Measurements from ENCODE around the gene GOLGA3. TPM values are rescaled to one million over a fixed set of nuclear protein-coding genes. Genes with fewer than 3 reads are reported as not detected.

Gene GOLGA3
- total RNA-seq, 4 donors from 2014 or later: 69.8 to 117 (median 97.7) TPM

DNA sequence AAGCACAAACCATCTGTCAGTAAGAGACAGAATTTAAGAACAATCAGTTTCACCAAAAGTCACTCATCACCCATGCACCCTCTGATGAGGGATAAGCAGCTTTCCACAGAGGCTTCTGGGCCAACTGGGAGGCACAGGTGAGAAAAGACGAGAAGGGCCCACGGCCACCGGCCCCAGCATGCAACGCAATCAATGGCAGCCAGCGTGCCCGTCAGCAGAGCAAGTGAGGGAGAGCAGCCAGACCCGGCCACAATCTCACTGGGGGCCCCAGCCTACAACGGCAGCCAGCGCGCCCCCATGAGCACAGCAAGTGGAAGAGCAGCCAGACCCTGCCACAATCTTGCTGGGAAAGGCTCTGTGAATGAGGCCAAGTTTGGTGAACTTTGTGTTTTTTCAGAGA, 80.3 kb downstream of the GOLGA3 start:
- Histone ChIP-seq H3K9me3 (no peaks in the 10 kb centered on the region), H3K36me3 (peaks cover 13 to 99% (median 46%) of the 10 kb centered on the region in 3 donors), H3K4me3 (no peak overlapping the region), H3K4me1 (no peaks in the 10 kb centered on the region), H3K27me3 (no peaks in the 10 kb centered on the region), H3K27ac (no peak overlapping the region)
- no peak for TF ChIP-seq CTCF (IDR thresholded peaks at IDR 0.05)
- TF ChIP-seq EP300 (IDR thresholded peaks at IDR 0.05): no peak
- TF ChIP-seq POLR2A (IDR thresholded peaks at IDR 0.05): no peak
- no peak for DNase-seq (ENCODE audit: low spot score in 2 of 2)
- WGBS, 2 donors: 83 to 96% methylated on average over 9 to 10 of the region's 10 CpGs

DNA sequence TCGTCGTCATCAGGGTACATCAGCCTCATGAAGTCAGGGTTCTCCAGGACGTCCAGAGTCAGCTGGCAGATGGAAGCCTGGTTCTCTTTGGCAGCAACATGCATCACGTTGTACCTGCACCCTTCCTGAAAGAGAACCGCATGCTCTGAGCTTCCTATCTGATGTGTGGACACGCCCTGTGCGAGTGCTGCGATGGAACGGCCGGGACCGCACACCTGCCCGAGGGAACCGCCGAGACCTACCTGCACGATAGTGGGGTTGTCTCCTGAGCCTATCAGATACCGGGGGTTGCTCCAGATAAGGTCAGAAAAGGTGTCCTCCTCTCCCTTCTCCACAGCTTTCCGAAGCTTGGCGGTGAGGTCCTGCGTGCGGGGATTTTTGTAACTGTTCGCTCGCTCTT, 80.8 kb downstream of the GOLGA3 start:
- H3K4me3 ChIP-seq: no peak overlapping the region
- no peaks in the 10 kb centered on the region for H3K27me3 ChIP-seq
- no peaks in the 10 kb centered on the region for H3K4me1 ChIP-seq
- H3K27ac ChIP-seq: no peak overlapping the region
- TF ChIP-seq EP300 (IDR thresholded peaks at IDR 0.05): no peak
- no peaks in the 10 kb centered on the region for H3K9me3 ChIP-seq
- WGBS, 2 donors: 94 to 96% methylated on average over 22 of the region's 22 CpGs
- DNase-seq (ENCODE audit: low spot score in 2 of 2): no peak
- peaks cover 13 to 99% (median 41%) of the 10 kb centered on the region in 3 donors for H3K36me3 ChIP-seq

DNA sequence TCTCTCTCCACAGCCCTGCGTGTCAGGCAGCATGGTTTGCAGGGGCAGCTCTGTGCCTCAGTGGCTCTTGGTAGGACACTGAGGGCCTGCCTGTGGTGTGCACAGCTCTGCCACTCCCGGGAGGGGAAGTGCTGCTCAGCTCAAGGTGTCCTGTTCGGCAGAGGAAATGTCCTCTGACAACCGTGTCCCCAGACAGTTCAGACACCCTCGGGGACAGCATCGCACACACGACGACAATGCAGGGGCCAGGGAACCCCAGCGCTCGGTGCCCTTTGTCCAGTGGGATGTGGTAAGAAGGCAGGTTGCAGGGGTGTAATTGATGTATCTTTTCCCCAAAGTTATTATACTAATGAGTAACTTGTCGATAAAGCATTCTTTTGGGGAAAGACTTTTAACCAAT, 81.3 kb downstream of the GOLGA3 start:
- DNase-seq (ENCODE audit: low spot score in 2 of 2): no peak
- Histone ChIP-seq H3K9me3 (no peaks in the 10 kb centered on the region), H3K27ac (no peak overlapping the region), H3K4me1 (no peaks in the 10 kb centered on the region), H3K36me3 (peaks cover 13 to 99% (median 38%) of the 10 kb centered on the region in 3 donors), H3K4me3 (no peak overlapping the region), H3K27me3 (no peaks in the 10 kb centered on the region)
- TF ChIP-seq CTCF (IDR thresholded peaks at IDR 0.05) (no peak), POLR2A (IDR thresholded peaks at IDR 0.05) (no peak), EP300 (IDR thresholded peaks at IDR 0.05) (no peak)
- 95% methylated on average over 11 of the region's 11 CpGs for WGBS, 2 donors

DNA sequence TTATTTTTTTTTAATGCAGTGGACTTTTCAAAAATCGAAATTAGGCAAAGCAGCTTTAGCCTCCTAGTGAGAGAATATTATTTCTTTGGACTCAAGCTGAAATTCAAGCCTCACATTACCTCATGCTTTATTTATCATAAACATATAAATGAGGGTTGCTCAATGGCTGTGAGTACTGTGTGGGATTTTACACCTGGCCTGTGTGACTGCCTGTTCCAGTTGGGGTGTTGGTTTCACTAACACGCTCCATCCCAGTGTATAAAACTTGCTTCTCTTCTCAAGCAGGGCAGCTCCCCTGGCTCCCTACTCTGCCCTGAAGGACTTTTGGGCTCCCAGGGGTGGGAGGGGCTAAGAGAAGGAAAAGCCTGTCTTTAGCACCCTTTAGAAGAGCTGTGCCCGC, 82.1 kb downstream of the GOLGA3 start:
- no peak for DNase-seq (ENCODE audit: low spot score in 2 of 2)
- Histone ChIP-seq H3K27me3 (no peaks in the 10 kb centered on the region), H3K4me1 (no peaks in the 10 kb centered on the region), H3K9me3 (no peaks in the 10 kb centered on the region), H3K27ac (no peak overlapping the region), H3K4me3 (no peak overlapping the region), H3K36me3 (peaks cover 13 to 99% (median 41%) of the 10 kb centered on the region in 3 donors)
- TF ChIP-seq EP300 (IDR thresholded peaks at IDR 0.05): no peak
- no peak for TF ChIP-seq CTCF (IDR thresholded peaks at IDR 0.05)
- no peak for TF ChIP-seq POLR2A (IDR thresholded peaks at IDR 0.05)
- 90 to 95% methylated on average over 3 of the region's 3 CpGs for WGBS, 2 donors

DNA sequence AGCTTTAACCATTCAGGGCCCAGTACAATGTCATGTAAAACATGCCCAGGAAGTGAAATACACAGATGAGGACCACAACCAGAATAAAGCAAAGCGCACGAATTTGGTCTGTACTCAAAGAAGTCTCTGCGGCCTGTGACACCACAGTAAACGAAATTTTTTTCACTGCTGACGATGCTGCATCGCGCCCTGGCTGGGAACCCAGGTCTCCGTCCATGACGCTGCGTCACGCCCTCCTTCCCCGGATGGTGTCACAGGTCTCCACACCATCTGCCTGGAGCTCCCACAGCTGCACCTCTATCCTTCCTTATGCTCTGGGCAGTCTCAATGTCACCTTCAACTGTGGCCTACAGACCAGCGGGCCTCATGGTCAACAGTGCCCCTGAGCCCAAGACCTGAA, 84.8 kb downstream of the GOLGA3 start:
- H3K4me3 ChIP-seq: no peak overlapping the region
- H3K9me3 ChIP-seq: no peaks in the 10 kb centered on the region
- no peak for DNase-seq (ENCODE audit: low spot score in 2 of 2)
- no peaks in the 10 kb centered on the region for H3K27me3 ChIP-seq
- TF ChIP-seq POLR2A (IDR thresholded peaks at IDR 0.05): no peak
- no peak for TF ChIP-seq EP300 (IDR thresholded peaks at IDR 0.05)
- TF ChIP-seq CTCF (IDR thresholded peaks at IDR 0.05): no peak
- no peaks in the 10 kb centered on the region for H3K4me1 ChIP-seq
- peaks cover 16 to 100% (median 51%) of the 10 kb centered on the region in 3 donors for H3K36me3 ChIP-seq
- H3K27ac ChIP-seq: no peak overlapping the region
- 94 to 96% methylated on average over 13 of the region's 13 CpGs for WGBS, 2 donors

DNA sequence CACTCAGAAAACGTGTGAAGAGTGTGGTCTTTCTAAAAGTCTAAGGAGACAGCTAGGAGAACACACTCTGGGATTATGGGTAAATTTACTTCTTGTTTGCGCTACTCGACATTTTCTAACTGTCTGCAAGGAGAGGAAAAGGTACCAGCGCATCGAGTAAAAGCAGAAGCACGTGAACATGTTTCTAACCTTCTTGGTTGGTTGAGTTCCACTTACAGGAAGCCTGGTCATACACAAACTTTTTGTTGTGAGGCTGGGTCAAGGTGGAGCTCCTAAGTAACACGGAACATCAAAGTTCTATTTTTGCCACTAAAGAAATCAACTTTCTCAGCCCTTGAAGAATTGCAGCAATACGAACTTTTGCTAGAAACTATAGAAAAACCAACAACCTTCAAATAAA, 87.0 kb downstream of the GOLGA3 start:
- no peaks in the 10 kb centered on the region for H3K9me3 ChIP-seq
- H3K36me3 ChIP-seq: peaks cover 9 to 100% (median 46%) of the 10 kb centered on the region in 3 donors
- TF ChIP-seq POLR2A (IDR thresholded peaks at IDR 0.05): no peak
- TF ChIP-seq EP300 (IDR thresholded peaks at IDR 0.05): no peak
- TF ChIP-seq CTCF (IDR thresholded peaks at IDR 0.05): no peak
- H3K27ac ChIP-seq: no peak overlapping the region
- no peaks in the 10 kb centered on the region for H3K27me3 ChIP-seq
- no peak overlapping the region for H3K4me3 ChIP-seq
- 85 to 87% methylated on average over 8 of the region's 8 CpGs for WGBS, 2 donors
- H3K4me1 ChIP-seq: no peaks in the 10 kb centered on the region
- no peak for DNase-seq (ENCODE audit: low spot score in 2 of 2)
